GM13977 (cell line): ENCODE data around the gene ACD.

Experiments used
- DNase-seq: peaks from one replicate; pipeline ENCODE4 v3.0.0; 2012; ENCODE audit warnings: low spot score
- in situ Hi-C: fragments of 300-500 bp; cut with MboI; formaldehyde crosslinking; loops from one replicate; pipeline ENCODE4 v1.12.0; 2022; ENCODE audit warnings: low sequenced_read_pairs, low pct_unique_long_range_greater_than_20kb, mixed read lengths, inconsistent platforms; ENCODE audit not compliant: unreplicated experiment
- TF ChIP-seq, protein P1 (sequence below): IDR thresholded peaks from 2 replicates; pipeline ENCODE4 v1.5.1; 2012; ENCODE audit warnings: mild to moderate bottlenecking, control low read depth; ENCODE audit not compliant: insufficient read depth; ENCODE audit errors: extremely low read depth, missing control alignments

The ACD gene

DNA sequence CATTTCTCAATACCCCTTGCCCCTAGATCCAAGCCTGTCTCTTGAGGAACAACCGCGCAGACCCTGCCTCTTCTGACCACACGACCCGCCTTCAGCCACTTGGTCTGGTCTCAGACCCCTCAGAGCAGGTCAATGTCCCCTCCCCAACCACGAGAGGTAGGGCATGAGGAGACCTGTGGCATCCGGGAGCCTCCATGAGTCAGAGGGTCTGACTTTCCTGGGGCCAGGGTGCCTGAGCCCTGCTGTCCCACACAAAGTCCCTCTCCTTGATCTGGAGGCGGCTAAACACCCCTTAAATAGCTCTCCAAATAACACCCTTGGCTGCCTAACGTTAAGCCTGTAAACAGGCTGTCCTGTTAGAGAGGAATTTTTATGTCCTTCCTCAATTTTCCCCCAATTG is 10.0 kb downstream of the ACD start:
- in situ Hi-C loops: loop anchor here (10.0 kb wide), 1 partner anchor 115 kb away; no protein-coding TSS in a partner anchor
- TF ChIP-seq, protein P1, sequence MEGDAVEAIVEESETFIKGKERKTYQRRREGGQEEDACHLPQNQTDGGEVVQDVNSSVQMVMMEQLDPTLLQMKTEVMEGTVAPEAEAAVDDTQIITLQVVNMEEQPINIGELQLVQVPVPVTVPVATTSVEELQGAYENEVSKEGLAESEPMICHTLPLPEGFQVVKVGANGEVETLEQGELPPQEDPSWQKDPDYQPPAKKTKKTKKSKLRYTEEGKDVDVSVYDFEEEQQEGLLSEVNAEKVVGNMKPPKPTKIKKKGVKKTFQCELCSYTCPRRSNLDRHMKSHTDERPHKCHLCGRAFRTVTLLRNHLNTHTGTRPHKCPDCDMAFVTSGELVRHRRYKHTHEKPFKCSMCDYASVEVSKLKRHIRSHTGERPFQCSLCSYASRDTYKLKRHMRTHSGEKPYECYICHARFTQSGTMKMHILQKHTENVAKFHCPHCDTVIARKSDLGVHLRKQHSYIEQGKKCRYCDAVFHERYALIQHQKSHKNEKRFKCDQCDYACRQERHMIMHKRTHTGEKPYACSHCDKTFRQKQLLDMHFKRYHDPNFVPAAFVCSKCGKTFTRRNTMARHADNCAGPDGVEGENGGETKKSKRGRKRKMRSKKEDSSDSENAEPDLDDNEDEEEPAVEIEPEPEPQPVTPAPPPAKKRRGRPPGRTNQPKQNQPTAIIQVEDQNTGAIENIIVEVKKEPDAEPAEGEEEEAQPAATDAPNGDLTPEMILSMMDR: no peak

DNA sequence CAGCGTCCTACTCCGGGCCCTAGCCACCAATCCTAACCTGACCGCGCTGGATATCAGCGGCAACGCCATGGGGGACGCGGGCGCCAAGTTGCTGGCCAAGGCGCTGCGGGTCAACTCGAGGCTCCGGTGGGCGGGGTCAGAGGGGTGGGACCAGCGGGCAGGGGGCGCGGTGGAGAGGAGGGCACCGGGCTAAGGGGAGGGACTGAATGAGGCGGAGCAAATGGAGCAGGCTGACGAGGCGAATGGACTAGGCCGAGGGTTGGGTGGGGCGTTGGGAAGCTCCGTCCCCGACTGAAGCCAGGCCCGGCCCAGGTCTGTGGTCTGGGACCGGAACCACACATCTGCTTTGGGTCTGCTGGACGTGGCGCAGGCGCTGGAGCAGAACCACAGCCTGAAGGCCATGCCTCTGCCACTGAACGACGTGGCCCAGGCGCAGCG is 10.5 kb downstream of the ACD start:
- in situ Hi-C loops: no loop called here
- TF ChIP-seq, protein P1: no peak
- DNase-seq: no peak

More for the DNA sequence above, 10.0 kb downstream of the ACD start:
- no peak for DNase-seq

DNA sequence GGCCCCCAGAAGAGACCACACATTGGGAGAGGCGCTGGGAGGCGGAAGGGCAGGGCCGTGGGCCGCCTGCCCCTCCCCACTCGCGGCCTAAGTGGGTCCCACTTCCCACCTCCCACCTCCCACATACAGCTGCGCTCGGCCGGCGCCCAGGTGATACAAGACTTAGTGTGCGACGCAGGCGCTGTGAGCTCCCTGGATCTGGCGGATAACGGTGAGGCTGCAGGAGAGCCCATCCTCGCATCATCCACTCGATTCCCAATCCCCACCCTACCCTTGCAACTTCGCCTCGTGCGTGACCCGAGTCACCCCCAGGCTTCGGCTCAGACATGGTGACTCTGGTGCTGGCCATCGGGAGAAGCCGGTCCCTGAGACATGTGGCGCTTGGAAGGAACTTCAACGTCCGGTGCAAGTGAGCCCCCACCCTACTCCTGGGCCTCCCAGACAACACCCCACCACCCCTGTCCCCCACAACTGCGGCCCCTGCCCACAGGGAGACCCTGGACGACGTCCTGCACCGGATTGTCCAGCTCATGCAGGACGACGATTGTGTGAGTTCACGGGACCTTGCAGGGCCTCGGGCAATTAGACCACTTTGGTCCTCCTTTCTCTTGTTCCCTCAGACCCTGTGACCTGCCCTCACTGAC is 11.2 kb downstream of the ACD start:
- TF ChIP-seq, protein P1: no peak
- in situ Hi-C loops: no loop called here
- DNase-seq: peak; percentile 23

DNA sequence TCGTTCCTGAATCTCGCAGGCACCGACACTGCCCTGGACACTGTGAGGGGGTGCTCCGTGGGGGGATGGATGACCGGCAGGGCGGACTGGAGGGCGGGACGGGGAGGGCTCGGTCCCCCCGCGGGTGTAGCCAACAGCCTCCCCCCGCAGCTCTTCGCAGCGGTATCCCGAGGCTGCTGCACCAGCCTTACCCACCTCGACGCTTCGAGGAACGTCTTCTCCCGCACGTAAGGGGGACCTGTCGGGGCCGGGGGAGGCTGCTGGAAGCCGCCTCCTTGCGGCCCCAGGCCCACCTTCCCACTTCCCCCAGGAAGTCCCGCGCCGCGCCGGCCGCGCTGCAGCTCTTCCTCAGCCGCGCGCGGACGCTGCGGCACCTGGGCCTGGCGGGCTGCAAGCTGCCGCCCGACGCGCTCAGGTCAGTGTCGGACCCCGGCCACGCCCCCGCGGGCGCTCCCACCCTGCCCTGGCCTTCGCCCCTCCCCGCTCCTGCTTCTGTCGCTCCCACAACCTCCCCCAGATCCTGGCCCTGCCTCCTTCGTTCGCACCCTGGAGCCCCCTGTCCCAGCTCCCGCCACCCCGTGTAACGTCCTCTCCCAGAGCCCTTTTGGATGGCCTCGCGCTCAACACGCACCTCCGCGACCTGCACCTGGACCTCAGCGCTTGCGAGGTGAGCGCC is 11.8 kb downstream of the ACD start:
- in situ Hi-C loops: no loop called here
- DNase-seq: peak; percentile 17
- TF ChIP-seq, protein P1: no peak

DNA sequence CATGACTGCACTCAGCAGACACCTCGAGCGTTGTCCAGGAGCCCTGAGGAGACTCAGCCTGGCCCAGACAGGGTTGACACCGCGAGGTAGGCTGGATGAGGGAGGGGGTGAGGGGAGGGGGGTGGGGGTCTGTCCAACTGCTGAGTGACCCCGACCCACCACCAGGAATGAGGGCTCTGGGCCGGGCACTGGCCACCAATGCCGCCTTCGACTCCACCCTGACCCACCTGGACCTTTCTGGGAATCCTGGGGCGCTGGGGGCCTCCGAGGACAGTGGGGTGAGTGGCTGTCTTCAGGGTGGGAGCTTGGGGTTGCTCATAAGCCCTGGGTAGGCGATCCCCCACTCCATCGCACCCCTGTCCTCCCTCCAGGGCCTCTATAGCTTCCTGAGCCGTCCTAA is 12.4 kb downstream of the ACD start:
- in situ Hi-C loops: no loop called here
- no peak for DNase-seq
- TF ChIP-seq, protein P1: no peak

DNA sequence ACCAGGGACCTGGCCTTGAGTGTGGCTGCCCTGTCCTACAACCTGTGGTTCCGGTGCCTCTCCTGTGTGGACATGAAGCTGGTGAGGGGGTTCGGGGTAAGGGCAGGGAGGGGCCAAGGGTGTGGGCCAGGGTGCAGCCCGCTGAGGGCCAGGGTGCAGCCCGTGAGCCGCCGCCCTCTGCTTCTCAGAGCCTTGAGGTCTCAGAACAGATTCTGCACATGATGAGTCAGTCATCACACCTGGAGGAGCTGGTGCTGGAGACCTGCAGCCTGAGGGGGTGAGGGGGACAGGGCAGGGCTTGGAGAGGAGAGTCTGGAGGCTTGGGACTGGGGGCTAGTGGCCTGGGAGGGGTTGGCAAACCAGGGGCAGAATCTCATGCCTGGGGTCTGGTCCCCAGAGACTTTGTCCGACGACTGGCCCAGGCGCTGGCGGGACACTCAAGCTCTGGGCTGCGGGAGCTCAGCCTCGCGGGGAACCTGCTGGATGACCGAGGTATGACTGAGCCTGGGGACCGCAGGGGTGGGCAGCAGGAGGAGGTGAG is 12.9 kb downstream of the ACD start:
- DNase-seq: peak; percentile 25
- in situ Hi-C loops: no loop called here
- TF ChIP-seq, protein P1: no peak
